Nephron (organoid): ENCODE results near the gene DDX42.
"Not testable (repeated sequence)": the region's sequence is repeated elsewhere in the genome, so short reads cannot be mapped to it uniquely, and the experiment has no call there.

ENCODE experiments used
- H3K27ac Mint-ChIP-seq, 3 experiments: 2 replicates each; pipeline ENCODE4 v1.8.0; 2020; ENCODE audit warnings: mixed read lengths in 3 of 3, mild to moderate bottlenecking in 2 of 3, moderate library complexity in 1 of 3
- H3K27me3 Mint-ChIP-seq: 2 replicates; pipeline ENCODE4 v1.8.0; 2021; ENCODE audit warnings: low read depth, mild to moderate bottlenecking, moderate library complexity, mixed read lengths
- H3K36me3 Mint-ChIP-seq: 2 replicates; pipeline ENCODE4 v1.8.0; 2020; ENCODE audit warnings: low read depth, mixed read lengths
- H3K4me1 Mint-ChIP-seq: 2 replicates; pipeline ENCODE4 v1.8.0; 2020; ENCODE audit warnings: mixed read lengths
- H3K4me3 Mint-ChIP-seq, 3 experiments: 2 replicates each; pipeline ENCODE4 v1.8.0; 2020; ENCODE audit warnings: mild to moderate bottlenecking in 3 of 3, mixed read lengths in 3 of 3, moderate library complexity in 2 of 3
- H3K9me3 Mint-ChIP-seq: 2 replicates; pipeline ENCODE4 v1.8.0; 2020; ENCODE audit warnings: mixed read lengths
- CTCF ChIP-seq, 3 experiments: fragments of 200-600 bp; sonication (generic); IDR thresholded peaks; one replicate each; pipeline ENCODE4 v1.5.0; 2021; ENCODE audit warnings: antibody characterized with exemption in 3 of 3; ENCODE audit not compliant: unreplicated experiment in 3 of 3

Gene DDX42

GRCh38 chr17:63842173-63842539 is 68.2 kb downstream of the DDX42 start:
- no peak for TF ChIP-seq CTCF (IDR thresholded peaks at IDR 0.05; ENCODE audit: unreplicated experiment in 3 of 3)
- no peaks in the 10 kb centered on the region for H3K27me3 Mint-ChIP-seq
- H3K36me3 Mint-ChIP-seq, result peaks cover 1% of the 10 kb centered on the region
- no peaks in the 10 kb centered on the region for H3K9me3 Mint-ChIP-seq
- H3K4me3 Mint-ChIP-seq, result peak overlapping the region; percentile 97 to 99 (median 99)
- peaks cover 34% of the 10 kb centered on the region for H3K4me1 Mint-ChIP-seq
- peak overlapping the region; percentile 98 to 99 (median 99) for H3K27ac Mint-ChIP-seq

GRCh38 chr17:63842540-63843386 is 68.8 kb downstream of the DDX42 start, which contains the start of gene SMARCD2:
SMARCD2 (minus strand) TSS chr17:63842685; CDS start chr17:63842674, 11 bp downstream.
- Mint-ChIP-seq H3K27ac (peak within 1 kb of the TSS; percentile 98 to 99 (median 99)), H3K9me3 (no peaks in the 10 kb centered on the region)

GRCh38 chr17:63843387-63843888 is 69.5 kb downstream of the DDX42 start:
- peak overlapping the region; percentile 84 to 89 (median 89) for H3K4me3 Mint-ChIP-seq
- not testable (repeated sequence) for H3K9me3 Mint-ChIP-seq, H3K36me3 Mint-ChIP-seq, H3K27me3 Mint-ChIP-seq
- peak overlapping the region; percentile 80 to 99 (median 98) for H3K27ac Mint-ChIP-seq
- peaks cover 34% of the 10 kb centered on the region for H3K4me1 Mint-ChIP-seq

More at GRCh38 chr17:63842540-63843386, 68.8 kb downstream of the DDX42 start, which contains the start of gene SMARCD2:
- H3K4me3 Mint-ChIP-seq, result peak within 1 kb of the TSS; percentile 97 to 99 (median 99)
- no peak for TF ChIP-seq CTCF (IDR thresholded peaks at IDR 0.05; ENCODE audit: unreplicated experiment in 3 of 3)
- H3K36me3 Mint-ChIP-seq, result no peaks in the 10 kb centered on the region
- H3K4me1 Mint-ChIP-seq, result peaks cover 34% of the 10 kb centered on the region
- no peaks in the 10 kb centered on the region for H3K27me3 Mint-ChIP-seq

- H3K9me3 Mint-ChIP-seq, result peaks cover 4% of the 10 kb centered on the region
- peak overlapping the region; percentile 80 to 99 (median 98) for H3K27ac Mint-ChIP-seq
- H3K36me3 Mint-ChIP-seq, result no peaks in the 10 kb centered on the region
- H3K4me3 Mint-ChIP-seq, result peak overlapping the region; percentile 84 to 89 (median 89)
- peaks cover 31% of the 10 kb centered on the region for H3K4me1 Mint-ChIP-seq
- no peak for TF ChIP-seq CTCF (IDR thresholded peaks at IDR 0.05; ENCODE audit: unreplicated experiment in 3 of 3)
- peaks cover 3% of the 10 kb centered on the region for H3K27me3 Mint-ChIP-seq
These were observed 70.1 kb downstream of the DDX42 start for GRCh38 chr17:63843910-63844677.

- Mint-ChIP-seq H3K4me1 (peaks cover 24% of the 10 kb centered on the region), H3K36me3 (no peaks in the 10 kb centered on the region), H3K27ac (peak overlapping the region in 1 of 3 experiments; percentile 26), H3K4me3 (peak overlapping the region; percentile 7 to 21 (median 11)), H3K27me3 (peaks cover 4% of the 10 kb centered on the region), H3K9me3 (peaks cover 4% of the 10 kb centered on the region)
- no peak for TF ChIP-seq CTCF (IDR thresholded peaks at IDR 0.05; ENCODE audit: unreplicated experiment in 3 of 3)
These were observed 71.5 kb downstream of the DDX42 start for GRCh38 chr17:63845509-63845908.
